SIG-M5 (cell line): Measurements from ENCODE around the gene MCOLN2.

Source experiments
- DNase-seq: peaks from one replicate; lab custom pipeline; 2025; lab: John Stamatoyannopoulos, UW

Gene MCOLN2

DNA sequence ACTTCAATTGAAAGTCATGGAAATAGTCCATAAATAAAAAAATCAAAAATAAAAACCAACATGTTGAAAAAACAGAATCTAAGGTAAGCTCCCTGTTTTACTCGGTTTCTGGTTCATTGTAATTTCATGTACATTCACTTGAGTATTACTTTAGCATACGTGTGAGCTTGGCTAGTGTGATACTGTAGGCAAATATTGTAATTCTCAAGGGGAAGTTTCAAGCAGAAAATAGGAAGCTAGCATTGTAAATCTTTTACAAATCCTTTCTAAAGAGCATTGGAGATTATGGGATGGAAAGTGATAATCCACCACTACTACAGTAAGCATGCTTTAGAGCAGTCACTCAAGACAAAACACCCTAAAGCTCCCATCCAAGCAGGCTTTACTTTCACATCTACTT is 100.6 kb downstream of the MCOLN2 start:
- DNase-seq = no peak

DNA sequence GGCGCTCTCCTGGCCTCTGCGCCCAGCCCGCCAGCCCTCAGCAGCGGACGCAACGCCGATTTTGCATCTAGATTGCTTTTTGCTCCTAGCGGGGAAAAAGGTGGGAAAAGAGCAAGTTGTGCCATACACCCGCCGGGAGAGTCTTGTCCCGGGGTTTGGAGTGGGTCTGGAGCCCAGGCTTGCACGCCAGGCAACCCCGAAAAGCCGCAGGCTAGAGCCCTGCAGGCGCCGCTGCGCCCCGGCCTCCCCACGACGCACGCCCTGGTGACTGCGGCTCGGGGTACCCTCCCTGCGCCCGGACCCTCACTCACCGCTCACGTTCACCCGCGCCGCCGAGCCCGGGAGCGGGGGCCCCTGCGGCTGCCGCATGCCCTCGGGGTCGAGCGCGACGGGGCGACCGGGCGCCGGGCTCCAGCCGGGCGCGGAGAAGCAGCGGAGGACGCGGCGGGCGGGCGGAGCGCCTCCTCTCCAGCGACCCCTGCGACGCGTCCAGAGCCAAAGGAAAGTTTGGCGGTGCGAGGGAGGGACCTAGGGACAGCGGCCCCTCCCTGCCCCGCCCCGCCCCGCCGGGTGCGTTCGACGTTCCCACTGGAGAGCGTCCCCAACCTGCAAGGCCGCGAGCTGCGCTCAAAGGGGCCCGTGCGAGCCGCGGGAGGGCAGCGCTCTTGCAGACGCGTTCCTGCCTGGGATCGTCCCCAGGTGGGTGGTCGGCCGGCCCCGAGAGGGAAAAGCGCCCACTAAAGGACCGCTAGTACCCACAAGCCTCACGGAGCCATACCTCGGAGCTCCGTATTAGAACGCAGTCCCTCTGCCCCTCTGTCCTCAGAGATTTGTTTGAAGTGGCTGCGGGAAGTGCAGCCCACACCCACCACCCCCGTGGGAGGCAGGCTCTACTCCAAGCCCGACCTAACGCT is 104.0 kb downstream of the MCOLN2 start, which contains the start of gene LPAR3:
Gene LPAR3, minus strand, starts transcription at position 502 of the 914 bp plus-strand sequence. CDS start 27,086 bp downstream, outside the sequence.
- DNase-seq = no peak

DNA sequence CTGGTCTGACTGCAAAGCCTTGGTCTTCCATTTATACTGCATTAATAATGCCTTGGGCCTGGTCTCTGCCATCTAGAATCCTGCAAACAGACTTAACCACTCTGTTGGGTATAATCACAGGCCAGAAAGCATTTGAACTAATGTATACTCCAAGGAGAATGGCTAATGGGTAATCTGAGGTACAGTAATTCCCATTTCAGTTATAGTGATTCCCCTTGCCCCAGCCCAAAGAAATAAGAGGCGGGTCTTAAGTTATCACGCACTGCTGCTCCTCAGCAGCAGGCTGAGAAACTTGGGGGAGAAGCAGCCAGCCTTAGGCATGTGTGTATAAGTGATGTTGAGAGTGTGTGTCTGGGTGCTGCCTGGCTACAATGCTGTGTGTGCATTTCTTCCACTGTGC is 106.3 kb downstream of the MCOLN2 start:
- DNase-seq = no peak

DNA sequence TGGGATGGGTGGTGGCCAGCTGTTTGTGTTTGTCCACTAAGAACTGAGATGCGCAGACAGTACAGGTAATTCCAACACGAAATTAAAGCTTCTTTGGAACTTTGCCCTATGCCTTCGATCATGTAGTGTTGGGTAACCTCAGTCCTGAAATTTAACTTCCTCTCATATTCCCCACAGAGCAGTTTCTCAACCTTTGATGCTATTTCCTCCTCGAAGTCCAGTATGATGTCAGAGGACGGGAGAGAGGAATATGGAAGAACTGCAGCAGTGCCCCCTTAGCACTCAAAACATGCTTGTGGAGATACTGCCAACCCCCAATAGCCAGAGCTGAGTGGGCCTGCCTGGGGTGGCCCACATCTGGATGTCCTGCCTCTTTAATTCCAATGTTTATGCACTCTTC is 107.5 kb downstream of the MCOLN2 start:
- no peak for DNase-seq

DNA sequence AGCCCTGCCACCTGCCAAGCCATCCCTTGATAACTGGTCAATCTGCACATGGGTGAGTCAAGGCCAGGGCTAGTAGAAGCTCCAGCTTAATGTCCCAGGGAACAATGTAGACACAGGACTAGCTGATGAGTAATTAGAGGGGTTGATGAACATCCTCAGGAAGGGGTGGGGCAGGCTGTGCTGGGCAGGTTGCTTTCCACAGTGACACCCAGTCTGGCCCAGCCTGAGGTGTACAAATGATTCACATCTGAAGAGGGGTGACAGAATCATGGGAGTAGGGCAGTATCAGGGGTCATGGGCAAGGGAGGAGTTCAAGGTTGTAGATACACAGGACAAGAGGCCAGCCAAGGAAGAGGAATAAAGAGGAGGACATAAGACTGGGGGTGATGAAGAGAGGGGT is 108.2 kb downstream of the MCOLN2 start:
- DNase-seq = no peak

DNA sequence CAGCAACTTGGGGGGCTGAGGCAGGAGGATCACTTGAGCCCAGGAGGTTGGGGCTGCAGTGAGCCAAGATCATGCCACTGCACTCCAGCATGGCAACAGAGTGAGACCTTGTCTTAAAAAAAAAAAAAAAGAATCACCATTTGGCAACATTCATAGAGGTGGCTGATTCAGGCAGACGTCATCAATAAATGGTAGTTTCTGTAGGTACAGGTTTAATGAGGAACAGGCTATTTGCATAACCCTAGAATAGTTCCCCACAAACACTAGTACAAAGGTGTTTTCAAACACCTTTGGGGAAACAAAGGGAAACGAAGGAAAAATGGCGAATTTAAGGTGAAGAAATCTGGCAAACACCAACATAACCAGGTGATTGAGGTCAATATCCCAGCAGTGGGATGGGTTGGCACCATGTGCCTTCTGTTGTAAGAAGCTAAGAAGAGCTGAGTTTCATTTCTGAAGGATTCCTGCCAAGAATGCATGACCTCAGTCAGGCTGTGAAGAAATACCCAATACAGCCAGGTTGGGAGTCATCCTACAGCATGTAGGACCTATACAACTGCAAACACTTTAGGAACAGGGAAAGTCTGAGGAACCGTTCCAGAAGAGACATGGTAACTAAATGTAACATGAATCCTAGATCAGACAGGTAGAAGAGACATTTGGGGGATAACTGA is 109.5 kb downstream of the MCOLN2 start:
- no peak for DNase-seq

DNA sequence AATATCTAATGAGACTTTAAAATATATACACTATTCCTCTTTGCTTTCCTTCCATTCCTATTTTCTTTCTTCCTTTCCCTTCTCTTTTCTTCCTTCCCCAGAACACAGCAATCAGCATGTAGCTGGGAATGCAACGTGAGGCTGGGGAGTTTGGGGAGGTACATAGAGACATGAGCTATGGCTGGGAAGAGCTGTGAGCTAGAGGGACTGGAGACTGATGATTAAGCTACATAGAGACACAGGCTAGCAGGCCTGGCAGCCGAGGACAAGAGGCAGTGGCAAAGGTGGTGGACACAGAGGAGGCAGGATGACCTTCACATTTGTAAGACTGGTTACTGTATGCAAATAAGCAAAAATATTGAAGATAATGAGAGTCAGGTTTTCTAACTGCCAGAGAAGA is 111.4 kb downstream of the MCOLN2 start:
- no peak for DNase-seq

DNA sequence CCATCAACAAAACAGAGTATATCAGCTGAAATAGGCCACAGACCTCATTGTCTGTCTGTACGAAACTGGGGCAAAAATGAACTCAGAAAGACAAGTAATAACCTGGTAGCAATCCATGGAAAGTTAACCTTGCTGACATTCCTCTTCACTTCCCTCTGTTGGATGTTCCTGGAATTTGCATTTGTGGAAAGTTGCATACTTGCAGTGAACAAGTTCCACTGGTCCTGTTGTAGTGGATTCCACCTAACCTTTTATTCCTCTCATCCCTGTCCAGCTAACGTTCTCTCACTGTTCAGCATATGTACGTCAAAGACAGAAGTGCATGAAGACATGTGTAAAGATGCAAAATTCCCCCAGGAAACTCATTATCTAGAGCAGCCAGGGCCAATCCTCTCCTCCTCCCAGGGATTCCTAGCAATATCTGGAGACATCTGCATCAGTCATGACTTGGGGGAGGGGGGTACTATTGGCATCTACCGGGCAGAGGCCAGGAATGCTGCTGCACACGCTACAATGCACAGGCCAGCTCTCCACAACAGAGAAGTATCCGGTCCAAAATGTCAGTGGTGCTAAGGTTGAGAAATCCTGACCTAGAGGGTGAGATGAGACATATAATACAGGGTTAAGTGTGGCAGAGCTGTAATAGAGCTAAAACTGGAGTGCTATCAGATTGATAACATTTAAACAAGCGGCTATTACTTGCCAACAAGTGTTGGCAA is 112.1 kb downstream of the MCOLN2 start:
- no peak for DNase-seq

DNA sequence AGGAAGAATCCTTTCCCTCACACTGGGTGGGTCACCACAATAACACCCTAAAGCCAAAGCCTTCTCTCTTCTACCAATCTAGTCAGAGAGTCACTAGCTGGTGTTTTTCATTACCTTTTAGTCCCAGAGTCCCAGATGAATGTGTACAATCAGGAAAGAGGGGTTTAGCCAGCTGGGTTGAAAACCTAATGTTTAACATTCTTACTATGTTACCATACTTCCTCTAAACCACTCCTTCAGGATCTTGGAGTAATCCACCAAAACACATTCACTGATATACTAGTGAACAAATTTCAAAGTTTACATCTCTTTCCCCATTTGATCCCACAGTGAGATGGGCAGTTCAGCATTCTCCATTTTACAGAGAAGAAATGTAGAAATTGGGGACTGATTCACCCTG is 113.6 kb downstream of the MCOLN2 start:
- DNase-seq = no peak

DNA sequence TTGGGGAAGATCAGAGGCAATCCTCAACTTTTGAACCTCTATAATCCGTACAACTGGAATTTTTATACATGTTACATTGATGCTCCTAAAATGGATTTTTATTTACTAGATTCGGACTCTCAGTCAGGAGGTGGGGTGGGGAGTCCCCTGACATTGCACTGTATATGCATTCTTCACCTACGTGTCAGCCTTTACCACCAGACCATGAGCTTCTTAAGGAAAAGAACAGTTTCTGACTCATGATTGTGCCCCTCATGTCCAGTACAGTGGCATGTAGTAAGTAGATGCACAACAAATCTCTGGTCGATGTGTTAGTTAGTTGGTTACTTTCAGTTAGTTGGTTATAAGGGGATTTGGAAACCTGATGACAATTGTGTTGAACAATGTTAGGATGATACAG is 119.3 kb downstream of the MCOLN2 start:
- DNase-seq = no peak

DNA sequence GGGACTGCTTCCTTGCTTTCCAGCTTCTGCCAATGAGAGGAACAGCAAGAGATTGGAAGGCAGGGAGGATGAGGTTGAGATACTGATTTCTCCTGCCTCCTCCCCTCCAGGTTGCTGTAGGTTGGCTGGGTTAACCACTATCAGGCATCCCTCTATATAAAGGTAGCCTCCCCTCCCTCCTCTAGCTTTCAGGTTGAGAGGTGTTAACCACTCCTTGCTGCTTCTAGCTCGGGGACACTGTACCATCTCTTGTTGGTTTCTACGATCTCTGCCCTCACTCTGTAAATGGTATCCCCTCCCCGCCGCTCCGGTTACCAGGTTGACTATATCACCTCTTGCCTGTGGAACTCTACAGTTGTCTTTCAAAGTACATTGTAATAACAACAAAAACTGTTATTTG is 120.6 kb downstream of the MCOLN2 start:
- no peak for DNase-seq
